Measurements from ENCODE around the gene CDC42EP1.

DNA sequence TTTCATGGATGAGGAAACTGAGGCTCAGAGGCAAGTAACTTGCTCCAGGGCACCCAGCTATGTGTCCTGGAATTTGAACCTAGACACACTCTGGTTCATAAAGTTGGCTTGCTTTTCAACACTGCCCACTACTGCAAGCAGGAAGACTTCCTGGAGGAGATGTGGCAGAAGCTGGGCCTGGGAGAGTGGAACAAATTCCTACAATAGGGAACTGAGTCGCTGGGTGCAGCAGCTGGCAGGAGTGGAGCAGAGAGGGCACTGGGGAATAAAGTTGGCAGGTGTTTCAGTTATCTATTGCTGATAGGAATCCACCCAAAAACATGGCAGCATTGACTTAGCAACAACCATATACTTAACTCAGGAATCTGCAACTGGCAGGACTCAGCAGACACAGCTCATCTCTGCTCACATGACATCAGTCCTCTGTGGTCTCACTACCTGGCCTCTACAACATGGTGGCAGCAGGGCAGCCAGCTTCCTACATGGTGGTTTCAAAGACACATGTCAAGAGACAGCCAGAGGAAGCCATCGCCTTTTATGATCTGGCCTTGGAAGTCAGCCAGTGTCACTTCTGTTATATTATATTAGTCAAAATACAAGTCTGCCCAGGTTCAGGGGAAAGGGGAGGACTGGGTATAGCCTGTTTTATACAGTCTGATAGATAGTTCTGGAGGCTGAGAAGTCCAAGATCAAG, 30.5 kb upstream of the CDC42EP1 start:
- TF ChIP-seq EZH2phosphoT487 (IDR thresholded peaks at IDR 0.05; ENCODE audit: low read length) (no peak), EZH2 (optimal IDR thresholded peaks at IDR 0.05; ENCODE audit: low read depth, low read length) (no peak)
- TF ChIP-seq, protein P1, sequence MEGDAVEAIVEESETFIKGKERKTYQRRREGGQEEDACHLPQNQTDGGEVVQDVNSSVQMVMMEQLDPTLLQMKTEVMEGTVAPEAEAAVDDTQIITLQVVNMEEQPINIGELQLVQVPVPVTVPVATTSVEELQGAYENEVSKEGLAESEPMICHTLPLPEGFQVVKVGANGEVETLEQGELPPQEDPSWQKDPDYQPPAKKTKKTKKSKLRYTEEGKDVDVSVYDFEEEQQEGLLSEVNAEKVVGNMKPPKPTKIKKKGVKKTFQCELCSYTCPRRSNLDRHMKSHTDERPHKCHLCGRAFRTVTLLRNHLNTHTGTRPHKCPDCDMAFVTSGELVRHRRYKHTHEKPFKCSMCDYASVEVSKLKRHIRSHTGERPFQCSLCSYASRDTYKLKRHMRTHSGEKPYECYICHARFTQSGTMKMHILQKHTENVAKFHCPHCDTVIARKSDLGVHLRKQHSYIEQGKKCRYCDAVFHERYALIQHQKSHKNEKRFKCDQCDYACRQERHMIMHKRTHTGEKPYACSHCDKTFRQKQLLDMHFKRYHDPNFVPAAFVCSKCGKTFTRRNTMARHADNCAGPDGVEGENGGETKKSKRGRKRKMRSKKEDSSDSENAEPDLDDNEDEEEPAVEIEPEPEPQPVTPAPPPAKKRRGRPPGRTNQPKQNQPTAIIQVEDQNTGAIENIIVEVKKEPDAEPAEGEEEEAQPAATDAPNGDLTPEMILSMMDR (IDR thresholded peaks at IDR 0.05; ENCODE audit: low read length), result no peak
